ENCODE data around the gene RAB27B.

Gene RAB27B

GRCh38 chr18:54872681-54873080 lies 44.4 kb downstream of the RAB27B start:
- no peak for DNase-seq

- no peak for DNase-seq
Observed at GRCh38 chr18:54873884-54874255, 45.6 kb downstream of the RAB27B start.

- no peak for DNase-seq
Observed at GRCh38 chr18:54875063-54875462, 46.8 kb downstream of the RAB27B start.

- no peak for DNase-seq
Observed at GRCh38 chr18:54877076-54877475, 48.8 kb downstream of the RAB27B start.

- DNase-seq = no peak
Observed at GRCh38 chr18:54878159-54878622, 49.9 kb downstream of the RAB27B start.

- DNase-seq = no peak
Observed at GRCh38 chr18:54878659-54879358, 50.5 kb downstream of the RAB27B start.

GRCh38 chr18:54879691-54880090 lies 51.4 kb downstream of the RAB27B start:
- no peak for DNase-seq

- no peak for DNase-seq
Observed at GRCh38 chr18:54880395-54881105, 52.3 kb downstream of the RAB27B start.

GRCh38 chr18:54881229-54881768 lies 53.0 kb downstream of the RAB27B start:
- DNase-seq = no peak

GRCh38 chr18:54882318-54882717 lies 54.0 kb downstream of the RAB27B start:
- DNase-seq = no peak

GRCh38 chr18:54883816-54884604 lies 55.7 kb downstream of the RAB27B start:
- no peak for DNase-seq

- DNase-seq = no peak
Observed at GRCh38 chr18:54888378-54888777, 60.1 kb downstream of the RAB27B start.

GRCh38 chr18:54888933-54889332 lies 60.7 kb downstream of the RAB27B start:
- no peak for DNase-seq

GRCh38 chr18:54899500-54899899 lies 71.2 kb downstream of the RAB27B start:
- DNase-seq = no peak

- no peak for DNase-seq
Observed at GRCh38 chr18:54900290-54900689, 72.0 kb downstream of the RAB27B start.

- no peak for DNase-seq
Observed at GRCh38 chr18:54904581-54904980, 76.3 kb downstream of the RAB27B start.

- no peak for DNase-seq
Observed at GRCh38 chr18:54905629-54906028, 77.4 kb downstream of the RAB27B start.

GRCh38 chr18:54906331-54907185 lies 78.3 kb downstream of the RAB27B start:
- DNase-seq = no peak

- DNase-seq = no peak
Observed at GRCh38 chr18:54909538-54909937, 81.3 kb downstream of the RAB27B start.

GRCh38 chr18:54910161-54910919 lies 82.1 kb downstream of the RAB27B start:
- no peak for DNase-seq

- DNase-seq = no peak
Observed at GRCh38 chr18:54911551-54911950, 83.3 kb downstream of the RAB27B start.

- DNase-seq = no peak
Observed at GRCh38 chr18:54914816-54915215, 86.5 kb downstream of the RAB27B start.
